ENCODE data around the gene GNPTG.

GNPTG gene

GRCh38 chr16:1379304-1380076 is 27.8 kb downstream of the GNPTG start:
- DNase-seq (ENCODE audit: low read depth) = peak; percentile 49
- H3K4me3 ChIP-seq (replicated peaks; ENCODE audit: low read depth, low read length) = peak overlapping the region; percentile 50
- no peak for TF ChIP-seq CTCF (IDR thresholded peaks at IDR 0.05; ENCODE audit: low read length, missing control alignments)

GRCh38 chr16:1380195-1380594 is 28.5 kb downstream of the GNPTG start:
- H3K4me3 ChIP-seq (replicated peaks; ENCODE audit: low read depth, low read length) = no peak overlapping the region
- no peak for TF ChIP-seq CTCF (IDR thresholded peaks at IDR 0.05; ENCODE audit: low read length, missing control alignments)
- DNase-seq (ENCODE audit: low read depth) = no peak

- DNase-seq (ENCODE audit: low read depth) = no peak
- H3K4me3 ChIP-seq (replicated peaks; ENCODE audit: low read depth, low read length) = no peak overlapping the region
- no peak for TF ChIP-seq CTCF (IDR thresholded peaks at IDR 0.05; ENCODE audit: low read length, missing control alignments)
These were observed 30.1 kb downstream of the GNPTG start for GRCh38 chr16:1381612-1382406.

- no peak overlapping the region for H3K4me3 ChIP-seq (replicated peaks; ENCODE audit: low read depth, low read length)
- no peak for DNase-seq (ENCODE audit: low read depth)
- TF ChIP-seq CTCF (IDR thresholded peaks at IDR 0.05; ENCODE audit: low read length, missing control alignments) = no peak
These were observed 31.8 kb downstream of the GNPTG start for GRCh38 chr16:1383556-1383955.

GRCh38 chr16:1385232-1385631 is 33.5 kb downstream of the GNPTG start:
- no peak overlapping the region for H3K4me3 ChIP-seq (replicated peaks; ENCODE audit: low read depth, low read length)
- no peak for DNase-seq (ENCODE audit: low read depth)
- no peak for TF ChIP-seq CTCF (IDR thresholded peaks at IDR 0.05; ENCODE audit: low read length, missing control alignments)

GRCh38 chr16:1387331-1387730 is 35.6 kb downstream of the GNPTG start:
- H3K4me3 ChIP-seq (replicated peaks; ENCODE audit: low read depth, low read length) = no peak overlapping the region
- no peak for DNase-seq (ENCODE audit: low read depth)
- no peak for TF ChIP-seq CTCF (IDR thresholded peaks at IDR 0.05; ENCODE audit: low read length, missing control alignments)

All from fibroblast of pulmonary artery (primary cell).